HepG2 (cell line): ENCODE measurements around the gene GATM. TPM values are rescaled to one million over a fixed set of nuclear protein-coding genes. Genes with fewer than 3 reads are reported as not detected.

ENCODE experiments used
- FOXA1 ChIP-seq, 2 experiments: fragments of 450-650 bp in 1 of 2; sonication (generic) in 1 of 2; formaldehyde crosslinking in 1 of 2; IDR thresholded peaks; 2 replicates each; pipeline versions ENCODE4 v1.4.0 to v1.6.1; 2016 to 2020; ENCODE audit warnings: missing genetic modification reagents in 1 of 2
- GABPA ChIP-seq, 2 experiments: IDR thresholded peaks; 2 replicates each; pipeline ENCODE4 v1.6.1; 2011 to 2016; ENCODE audit warnings: low read depth in 2 of 2, low read length in 1 of 2, missing biosample characterization in 1 of 2, missing genetic modification characterization in 1 of 2
- GATA4 ChIP-seq: sonication (generic); IDR thresholded peaks from 2 replicates; pipeline ENCODE4 v1.6.1; 2016; ENCODE audit warnings: antibody characterized with exemption, low read depth, borderline replicate concordance
- HNF1A ChIP-seq, 2 experiments: sonication (generic) in 1 of 2; formaldehyde crosslinking in 1 of 2; IDR thresholded peaks; 2 replicates each; pipeline versions ENCODE4 v1.4.0 to v1.6.1; 2016 to 2020; ENCODE audit warnings: borderline replicate concordance in 1 of 2, low read depth in 1 of 2, mild to moderate bottlenecking in 1 of 2, missing genetic modification reagents in 1 of 2
- IKZF4 ChIP-seq: sonication (generic); formaldehyde crosslinking; IDR thresholded peaks from 2 replicates; pipeline ENCODE4 v1.5.1; 2020; ENCODE audit warnings: borderline replicate concordance, mild to moderate bottlenecking, low read depth, missing genetic modification reagents; ENCODE audit errors: not compliant biosample characterization
- ISL2 ChIP-seq: sonication (generic); formaldehyde crosslinking; IDR thresholded peaks from 2 replicates; pipeline ENCODE4 v1.5.0; 2020; ENCODE audit warnings: missing genetic modification reagents
- MAX ChIP-seq: IDR thresholded peaks from 2 replicates; pipeline ENCODE4 v1.6.1; 2012; ENCODE audit warnings: inconsistent platforms
- PITX1 ChIP-seq: sonication (generic); formaldehyde crosslinking; IDR thresholded peaks from 2 replicates; pipeline ENCODE4 v1.5.1; 2020; ENCODE audit warnings: mild to moderate bottlenecking, missing genetic modification reagents
- POLR2A ChIP-seq, 2 experiments: IDR thresholded peaks; 2 replicates each; pipeline ENCODE4 v1.6.1; 2011; ENCODE audit warnings: low read depth in 2 of 2, low read length in 2 of 2, mild to moderate bottlenecking in 1 of 2, moderate library complexity in 1 of 2; ENCODE audit not compliant: insufficient read depth in 1 of 2
- SALL1 ChIP-seq: sonication (generic); formaldehyde crosslinking; IDR thresholded peaks from 2 replicates; pipeline ENCODE4 v1.8.0; 2022; ENCODE audit warnings: mild to moderate bottlenecking, missing genetic modification reagents
- SYNCRIP ChIP-seq: fragments of 200-400 bp; formaldehyde crosslinking; IDR thresholded peaks from 2 replicates; pipeline ENCODE4 v1.6.1; 2018; ENCODE audit warnings: mild to moderate bottlenecking, low read depth, low read length; ENCODE audit not compliant: insufficient read depth
- TEF ChIP-seq: sonication (generic); formaldehyde crosslinking; IDR thresholded peaks from 2 replicates; pipeline ENCODE4 v1.5.0; 2020; ENCODE audit warnings: missing genetic modification reagents
- YEATS4 ChIP-seq: sonication (generic); formaldehyde crosslinking; IDR thresholded peaks from 2 replicates; pipeline ENCODE4 v1.4.0; 2020; ENCODE audit warnings: missing genetic modification reagents, borderline replicate concordance
- ZFP90 ChIP-seq: sonication (generic); formaldehyde crosslinking; IDR thresholded peaks from 2 replicates; pipeline ENCODE4 v1.8.0; 2022; ENCODE audit warnings: missing genetic modification reagents, mild to moderate bottlenecking, inconsistent platforms, borderline replicate concordance
- ZNF18 ChIP-seq: sonication (generic); formaldehyde crosslinking; IDR thresholded peaks from 2 replicates; pipeline ENCODE4 v1.8.0; 2022; ENCODE audit warnings: mild to moderate bottlenecking, missing genetic modification reagents; ENCODE audit not compliant: insufficient replicate concordance
- ZNF605 ChIP-seq: sonication (generic); formaldehyde crosslinking; IDR thresholded peaks from 2 replicates; pipeline ENCODE4 v1.8.0; 2022; ENCODE audit warnings: mild to moderate bottlenecking, missing genetic modification reagents
- ZNF614 ChIP-seq: IDR thresholded peaks from 2 replicates; pipeline ENCODE4 v1.6.1; 2018; ENCODE audit warnings: missing biosample characterization, missing genetic modification reagents, inconsistent platforms, borderline replicate concordance
- polyA plus RNA-seq, 8 experiments: library from polyadenylated mRNA; depleted of rRNA in 3 of 8; stranded (reverse) in 7 of 8; unstranded in 1 of 8; fragments of >200 nt; fragmentation: Illumina TruSeq in 4 of 8; extraction: Trizol in 4 of 8; gene quantifications; 2 replicates each; pipeline versions ENCODE4 v1.2.1 to v1.2.3, GENCODE V29; 2011 to 2016; ENCODE audit warnings: low read depth in 4 of 8, missing spikeins in 1 of 8, mixed read lengths in 1 of 8; ENCODE audit not compliant: insufficient read depth in 1 of 8
- total RNA-seq, 5 experiments: library from RNA; depleted of rRNA; stranded (reverse); fragments of >200 nt; fragmentation: Illumina TruSeq; extraction: Trizol; gene quantifications; 2 replicates each; pipeline ENCODE4 v1.2.3, GENCODE V29; 2016; ENCODE audit warnings: low read depth in 1 of 5
- TF ChIP-seq, protein P1 (sequence below): sonication (generic); formaldehyde crosslinking; conservative IDR thresholded peaks from 2 replicates; pipeline ENCODE4 v1.4.0; 2020; ENCODE audit warnings: mild to moderate bottlenecking, missing genetic modification reagents, moderate library complexity

GATM gene
- total and polyA plus RNA-seq, 2 of the 13 experiments (the other 11 are each of a cell fraction or from before 2014, with no cell fraction given), result 2.1 to 16.8 TPM

- TF ChIP-seq, protein P1, sequence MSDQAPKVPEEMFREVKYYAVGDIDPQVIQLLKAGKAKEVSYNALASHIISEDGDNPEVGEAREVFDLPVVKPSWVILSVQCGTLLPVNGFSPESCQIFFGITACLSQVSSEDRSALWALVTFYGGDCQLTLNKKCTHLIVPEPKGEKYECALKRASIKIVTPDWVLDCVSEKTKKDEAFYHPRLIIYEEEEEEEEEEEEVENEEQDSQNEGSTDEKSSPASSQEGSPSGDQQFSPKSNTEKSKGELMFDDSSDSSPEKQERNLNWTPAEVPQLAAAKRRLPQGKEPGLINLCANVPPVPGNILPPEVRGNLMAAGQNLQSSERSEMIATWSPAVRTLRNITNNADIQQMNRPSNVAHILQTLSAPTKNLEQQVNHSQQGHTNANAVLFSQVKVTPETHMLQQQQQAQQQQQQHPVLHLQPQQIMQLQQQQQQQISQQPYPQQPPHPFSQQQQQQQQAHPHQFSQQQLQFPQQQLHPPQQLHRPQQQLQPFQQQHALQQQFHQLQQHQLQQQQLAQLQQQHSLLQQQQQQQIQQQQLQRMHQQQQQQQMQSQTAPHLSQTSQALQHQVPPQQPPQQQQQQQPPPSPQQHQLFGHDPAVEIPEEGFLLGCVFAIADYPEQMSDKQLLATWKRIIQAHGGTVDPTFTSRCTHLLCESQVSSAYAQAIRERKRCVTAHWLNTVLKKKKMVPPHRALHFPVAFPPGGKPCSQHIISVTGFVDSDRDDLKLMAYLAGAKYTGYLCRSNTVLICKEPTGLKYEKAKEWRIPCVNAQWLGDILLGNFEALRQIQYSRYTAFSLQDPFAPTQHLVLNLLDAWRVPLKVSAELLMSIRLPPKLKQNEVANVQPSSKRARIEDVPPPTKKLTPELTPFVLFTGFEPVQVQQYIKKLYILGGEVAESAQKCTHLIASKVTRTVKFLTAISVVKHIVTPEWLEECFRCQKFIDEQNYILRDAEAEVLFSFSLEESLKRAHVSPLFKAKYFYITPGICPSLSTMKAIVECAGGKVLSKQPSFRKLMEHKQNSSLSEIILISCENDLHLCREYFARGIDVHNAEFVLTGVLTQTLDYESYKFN, result peak; percentile 64
- no peak for TF ChIP-seq GATA4
- TF ChIP-seq IKZF4 (CRISPR knock-in tag), result no peak
- TF ChIP-seq FOXA1 (IDR thresholded peaks at IDR 0.05), result no peak
- TF ChIP-seq FOXA1 (CRISPR knock-in tag; IDR thresholded peaks at IDR 0.05), result no peak
- TF ChIP-seq ZNF614 (CRISPR knock-in tag), result no peak
- 0 out of 2 replicates have a peak, but pooled peaks have one; percentile 26 for TF ChIP-seq PITX1
- TF ChIP-seq YEATS4 (CRISPR knock-in tag), result peak; percentile 25; the same call in 1 of the 2 replicates
- no peak for TF ChIP-seq SYNCRIP
- no peak for TF ChIP-seq ZNF18 (CRISPR knock-in tag)
- TF ChIP-seq ZNF605 (CRISPR knock-in tag), result no peak
- peak in 1 of 2 experiments; percentile 44; a peak in 1 of 4 replicates for TF ChIP-seq POLR2A (IDR thresholded peaks at IDR 0.05; ENCODE audit: insufficient read depth in 1 of 2, low read depth in 2 of 2, low read length in 2 of 2)
- TF ChIP-seq ISL2, result no peak
- no peak for TF ChIP-seq GABPA (IDR thresholded peaks at IDR 0.05; ENCODE audit: low read depth, low read length)
- TF ChIP-seq GABPA (CRISPR knock-in tag; IDR thresholded peaks at IDR 0.05; ENCODE audit: low read depth), result peak; percentile 39
- TF ChIP-seq SALL1 (CRISPR knock-in tag), result peak; percentile 27; the same call in 1 of the 2 replicates
- TF ChIP-seq TEF (CRISPR knock-in tag), result no peak
- TF ChIP-seq HNF1A (IDR thresholded peaks at IDR 0.05; ENCODE audit: low read depth), result peak; percentile 86
- TF ChIP-seq HNF1A (CRISPR knock-in tag; IDR thresholded peaks at IDR 0.05; ENCODE audit: borderline replicate concordance), result no peak
- no peak for TF ChIP-seq ZFP90
- TF ChIP-seq MAX, result 0 out of 2 replicates have a peak, but pooled peaks have one; percentile 31
Observed at GRCh38 chr15:45397116-45397665, 18.8 kb upstream of the GATM start (continued).
